Panc1 (cell line): ENCODE measurements around the gene KATNIP. TPM values are rescaled to one million over a fixed set of nuclear protein-coding genes. Genes with fewer than 3 reads are reported as not detected.

Experiments used
- ATAC-seq: fragments of 200-7000 bp; cut with Tn5 transposase; 2 replicates; pipeline ENCODE4 v1.9.1; 2020; ENCODE audit warnings: mild to moderate bottlenecking, moderate library complexity
- BruUV-seq: library from RNA; stranded (reverse); fragments of 400-500 nt; replicated peaks from 2 replicates; lab custom pipeline; 2021; lab: Mats Ljungman, UMichigan
- CTCF ChIA-PET: fragments of 300-600 bp; sonication (Branson Sonifier 250); formaldehyde crosslinking; loops from one replicate; lab custom pipeline; 2022; ENCODE audit warnings: antibody characterized with exemption; lab: Charles Lee
- POLR2A ChIA-PET: fragments of 300-600 bp; sonication (Branson Sonifier 250); formaldehyde crosslinking; loops from one replicate; lab custom pipeline; 2022; ENCODE audit warnings: antibody characterized with exemption; lab: Charles Lee
- DNase-seq: peaks from one replicate; pipeline ENCODE4 v3.0.0-alpha.2; 2010; ENCODE audit warnings: low read depth, low spot score
- H3K27ac ChIP-seq: 2 replicates; pipeline ENCODE4 v1.5.1; 2011; ENCODE audit warnings: mild to moderate bottlenecking, low read length, inconsistent platforms
- H3K27me3 ChIP-seq: fragments of 200-500 bp; sonication (Bioruptor generic); 2 replicates; pipeline ENCODE4 v1.6.0; 2014; ENCODE audit warnings: low read length, inconsistent platforms; ENCODE audit not compliant: control insufficient read depth, insufficient read depth
- H3K36me3 ChIP-seq: fragments of 200-500 bp; sonication (Bioruptor generic); 2 replicates; pipeline ENCODE4 v1.5.1; 2014; ENCODE audit warnings: inconsistent platforms, mild to moderate bottlenecking, low read length, moderate library complexity; ENCODE audit not compliant: control insufficient read depth, insufficient read depth
- H3K4me1 ChIP-seq: 2 replicates; pipeline ENCODE4 v1.5.1; 2011; ENCODE audit warnings: inconsistent platforms, mild to moderate bottlenecking, low read length, moderate library complexity; ENCODE audit not compliant: control insufficient read depth, insufficient read depth
- H3K4me3 ChIP-seq, 2 experiments: 2 replicates each; pipeline ENCODE4 v1.5.1; 2011 to 2012; ENCODE audit warnings: low read depth in 2 of 2, low read length in 2 of 2, mild to moderate bottlenecking in 2 of 2, inconsistent platforms in 1 of 2, moderate library complexity in 1 of 2
- H3K9me3 ChIP-seq: fragments of 200-500 bp; sonication (Bioruptor generic); 2 replicates; pipeline ENCODE4 v1.5.1; 2014; ENCODE audit warnings: low read depth, mild to moderate bottlenecking, inconsistent platforms, low read length, moderate library complexity; ENCODE audit not compliant: control insufficient read depth, insufficient read depth
- POLR2AphosphoS5 ChIP-seq: IDR thresholded peaks from 2 replicates; pipeline ENCODE4 v1.6.1; 2012; ENCODE audit warnings: mild to moderate bottlenecking, low read depth, low read length, moderate library complexity
- SIN3A ChIP-seq: IDR thresholded peaks from 2 replicates; pipeline ENCODE4 v1.6.1; 2012; ENCODE audit warnings: low read depth, mild to moderate bottlenecking, low read length, moderate library complexity, borderline replicate concordance; ENCODE audit not compliant: insufficient read depth
- TCF7L2 ChIP-seq: IDR thresholded peaks from 2 replicates; pipeline ENCODE4 v1.6.1; 2011; ENCODE audit warnings: mild to moderate bottlenecking, low read depth, low read length, inconsistent platforms
- in situ Hi-C: cut with HindIII; loops from 2 replicates; pipeline ENCODE4 v1.10.0; 2016; ENCODE audit warnings: low sequenced_read_pairs, low pct_unique_long_range_greater_than_20kb
- intact Hi-C: fragments of 100-400 bp; cut with micrococcal nuclease; formaldehyde crosslinking; loops from one replicate; pipeline ENCODE4 v1.10.0; 2022; ENCODE audit not compliant: unreplicated experiment
- total RNA-seq: library from RNA; stranded (reverse); gene quantifications from one replicate; pipeline ENCODE4 v1.2.1, GENCODE V29; 2021; ENCODE audit not compliant: unreplicated experiment
- TF ChIP-seq, protein P1 (sequence below), 2 experiments: IDR thresholded peaks; 2 replicates each; pipeline ENCODE4 v1.6.1; 2011 to 2012; ENCODE audit warnings: low read depth in 2 of 2, control low read depth in 1 of 2, low read length in 1 of 2, mild to moderate bottlenecking in 1 of 2, moderate library complexity in 1 of 2; ENCODE audit not compliant: insufficient read depth in 1 of 2
- TF ChIP-seq, protein P2 (sequence below): fragments of 450-650 bp; IDR thresholded peaks from 2 replicates; pipeline ENCODE4 v1.5.1; 2017; ENCODE audit warnings: mild to moderate bottlenecking

Gene KATNIP
- total RNA-seq, 1 experiment from 2014 or later = 36.7 TPM

DNA sequence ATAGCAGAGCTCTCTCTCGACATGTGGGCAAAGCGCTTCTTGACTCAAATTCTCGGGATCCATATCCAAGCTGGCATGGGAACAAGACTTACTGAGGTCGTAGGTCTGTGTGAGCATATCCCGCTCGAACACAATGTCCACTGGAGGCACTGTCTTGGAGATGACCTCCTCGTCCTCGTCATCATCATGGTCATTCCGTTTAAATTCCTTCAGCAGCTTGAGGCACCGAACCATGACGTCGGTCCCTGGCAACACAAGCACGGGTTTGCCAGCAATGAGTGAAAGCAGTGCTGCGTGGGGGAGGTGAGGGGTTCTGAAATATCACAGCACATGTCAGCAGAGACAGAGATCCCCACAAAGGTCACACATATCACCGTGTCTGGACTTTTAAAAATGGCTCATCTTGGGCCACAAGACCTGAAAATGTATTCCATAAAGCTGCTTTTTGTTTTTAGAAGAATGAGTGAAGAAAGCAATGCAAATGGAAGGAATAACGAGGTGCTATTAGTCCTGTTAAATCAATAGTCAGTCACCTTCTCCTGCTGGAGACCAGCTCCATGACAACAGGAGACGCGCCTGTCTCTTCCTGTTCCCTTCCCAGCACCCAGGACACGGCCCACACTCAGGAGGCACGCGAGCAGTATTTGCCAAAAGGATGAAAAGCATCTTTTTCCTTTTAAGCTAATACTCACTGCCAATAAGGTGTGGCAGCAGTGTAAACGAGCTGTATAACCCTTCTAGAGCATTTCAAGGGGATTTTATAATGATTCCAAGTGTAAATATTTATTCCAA is 38.1 kb upstream of the KATNIP start:
- Histone ChIP-seq H3K4me1 (no peaks in the 10 kb centered on the region), H3K9me3 (no peaks in the 10 kb centered on the region), H3K27ac (no peak overlapping the region), H3K27me3 (no peaks in the 10 kb centered on the region), H3K36me3 (peaks cover 10% of the 10 kb centered on the region; the same call in 1 of the 2 replicates), H3K4me3 (no peak overlapping the region)
- ChIA-PET POLR2A (no interaction called here), CTCF (interaction anchor here (0.6 kb wide), 1 partner anchor 10 kb away, joined by 3 read pairs; no protein-coding TSS in a partner anchor)
- no peak for TF ChIP-seq SIN3A
- no peak for TF ChIP-seq POLR2AphosphoS5
- TF ChIP-seq TCF7L2 = no peak
- TF ChIP-seq, protein P1, sequence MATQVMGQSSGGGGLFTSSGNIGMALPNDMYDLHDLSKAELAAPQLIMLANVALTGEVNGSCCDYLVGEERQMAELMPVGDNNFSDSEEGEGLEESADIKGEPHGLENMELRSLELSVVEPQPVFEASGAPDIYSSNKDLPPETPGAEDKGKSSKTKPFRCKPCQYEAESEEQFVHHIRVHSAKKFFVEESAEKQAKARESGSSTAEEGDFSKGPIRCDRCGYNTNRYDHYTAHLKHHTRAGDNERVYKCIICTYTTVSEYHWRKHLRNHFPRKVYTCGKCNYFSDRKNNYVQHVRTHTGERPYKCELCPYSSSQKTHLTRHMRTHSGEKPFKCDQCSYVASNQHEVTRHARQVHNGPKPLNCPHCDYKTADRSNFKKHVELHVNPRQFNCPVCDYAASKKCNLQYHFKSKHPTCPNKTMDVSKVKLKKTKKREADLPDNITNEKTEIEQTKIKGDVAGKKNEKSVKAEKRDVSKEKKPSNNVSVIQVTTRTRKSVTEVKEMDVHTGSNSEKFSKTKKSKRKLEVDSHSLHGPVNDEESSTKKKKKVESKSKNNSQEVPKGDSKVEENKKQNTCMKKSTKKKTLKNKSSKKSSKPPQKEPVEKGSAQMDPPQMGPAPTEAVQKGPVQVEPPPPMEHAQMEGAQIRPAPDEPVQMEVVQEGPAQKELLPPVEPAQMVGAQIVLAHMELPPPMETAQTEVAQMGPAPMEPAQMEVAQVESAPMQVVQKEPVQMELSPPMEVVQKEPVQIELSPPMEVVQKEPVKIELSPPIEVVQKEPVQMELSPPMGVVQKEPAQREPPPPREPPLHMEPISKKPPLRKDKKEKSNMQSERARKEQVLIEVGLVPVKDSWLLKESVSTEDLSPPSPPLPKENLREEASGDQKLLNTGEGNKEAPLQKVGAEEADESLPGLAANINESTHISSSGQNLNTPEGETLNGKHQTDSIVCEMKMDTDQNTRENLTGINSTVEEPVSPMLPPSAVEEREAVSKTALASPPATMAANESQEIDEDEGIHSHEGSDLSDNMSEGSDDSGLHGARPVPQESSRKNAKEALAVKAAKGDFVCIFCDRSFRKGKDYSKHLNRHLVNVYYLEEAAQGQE (IDR thresholded peaks at IDR 0.05; ENCODE audit: insufficient read depth in 1 of 2, low read depth in 2 of 2, low read length in 1 of 2) = no peak
- TF ChIP-seq, protein P2, sequence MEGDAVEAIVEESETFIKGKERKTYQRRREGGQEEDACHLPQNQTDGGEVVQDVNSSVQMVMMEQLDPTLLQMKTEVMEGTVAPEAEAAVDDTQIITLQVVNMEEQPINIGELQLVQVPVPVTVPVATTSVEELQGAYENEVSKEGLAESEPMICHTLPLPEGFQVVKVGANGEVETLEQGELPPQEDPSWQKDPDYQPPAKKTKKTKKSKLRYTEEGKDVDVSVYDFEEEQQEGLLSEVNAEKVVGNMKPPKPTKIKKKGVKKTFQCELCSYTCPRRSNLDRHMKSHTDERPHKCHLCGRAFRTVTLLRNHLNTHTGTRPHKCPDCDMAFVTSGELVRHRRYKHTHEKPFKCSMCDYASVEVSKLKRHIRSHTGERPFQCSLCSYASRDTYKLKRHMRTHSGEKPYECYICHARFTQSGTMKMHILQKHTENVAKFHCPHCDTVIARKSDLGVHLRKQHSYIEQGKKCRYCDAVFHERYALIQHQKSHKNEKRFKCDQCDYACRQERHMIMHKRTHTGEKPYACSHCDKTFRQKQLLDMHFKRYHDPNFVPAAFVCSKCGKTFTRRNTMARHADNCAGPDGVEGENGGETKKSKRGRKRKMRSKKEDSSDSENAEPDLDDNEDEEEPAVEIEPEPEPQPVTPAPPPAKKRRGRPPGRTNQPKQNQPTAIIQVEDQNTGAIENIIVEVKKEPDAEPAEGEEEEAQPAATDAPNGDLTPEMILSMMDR = no peak
- no TSS peak for BruUV-seq
- in situ Hi-C loops = no loop called here
- DNase-seq = no peak
- intact Hi-C loops = no loop called here
- ATAC-seq = no peak

- Histone ChIP-seq H3K36me3 (no peaks in the 10 kb centered on the region; the same call in 1 of the 2 replicates), H3K27ac (no peak overlapping the region), H3K4me1 (no peaks in the 10 kb centered on the region), H3K9me3 (no peaks in the 10 kb centered on the region), H3K4me3 (no peak overlapping the region), H3K27me3 (no peaks in the 10 kb centered on the region)
- CTCF ChIA-PET = interaction anchor here (0.6 kb wide), 1 partner anchor 14 kb away, joined by 4 read pairs; no protein-coding TSS in a partner anchor
- BruUV-seq = no TSS peak
- TF ChIP-seq, protein P1 (IDR thresholded peaks at IDR 0.05; ENCODE audit: insufficient read depth in 1 of 2, low read depth in 2 of 2, low read length in 1 of 2) = no peak
- TF ChIP-seq POLR2AphosphoS5 (no peak), TCF7L2 (no peak), SIN3A (no peak)
- TF ChIP-seq, protein P2 = no peak
- DNase-seq = no peak
- ATAC-seq = no peak
- POLR2A ChIA-PET = no interaction called here
- intact Hi-C loops (no loop called here), in situ Hi-C loops (no loop called here)
Observed at GRCh38 chr16:27514806-27515205, 35.1 kb upstream of the KATNIP start.
